ENCODE results near the gene PRKX.
A peak's percentile ranks its signal among the peaks of the same experiment; 100 is the strongest.
"Not testable (repeated sequence)": the region's sequence is repeated elsewhere in the genome, so short reads cannot be mapped to it uniquely, and the experiment has no call there.

The PRKX gene

DNA sequence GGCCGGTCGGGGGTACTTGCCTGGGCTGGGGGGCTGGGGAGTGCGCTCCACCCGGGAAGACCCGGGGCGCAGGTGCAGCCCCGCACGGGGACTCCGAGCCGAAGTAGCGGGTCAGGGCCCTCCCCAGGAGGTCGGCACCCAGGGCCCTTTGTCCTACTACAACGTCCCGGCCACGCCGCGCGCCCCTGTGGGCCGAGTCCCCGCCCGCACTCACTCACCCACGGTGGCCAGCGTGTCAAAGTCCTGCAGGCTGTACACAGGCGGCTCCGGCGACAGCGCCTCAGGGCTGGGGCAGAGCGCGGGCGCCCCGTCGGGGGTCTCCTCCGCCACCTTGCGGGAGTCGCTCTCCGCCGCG is 602 bp downstream of the PRKX start:
- no peak for DNase-seq (ENCODE audit: low read depth)
- H3K4me3 ChIP-seq (ENCODE audit: low read depth, low read length) = peak overlapping the region; percentile 83
- TF ChIP-seq, protein P1, sequence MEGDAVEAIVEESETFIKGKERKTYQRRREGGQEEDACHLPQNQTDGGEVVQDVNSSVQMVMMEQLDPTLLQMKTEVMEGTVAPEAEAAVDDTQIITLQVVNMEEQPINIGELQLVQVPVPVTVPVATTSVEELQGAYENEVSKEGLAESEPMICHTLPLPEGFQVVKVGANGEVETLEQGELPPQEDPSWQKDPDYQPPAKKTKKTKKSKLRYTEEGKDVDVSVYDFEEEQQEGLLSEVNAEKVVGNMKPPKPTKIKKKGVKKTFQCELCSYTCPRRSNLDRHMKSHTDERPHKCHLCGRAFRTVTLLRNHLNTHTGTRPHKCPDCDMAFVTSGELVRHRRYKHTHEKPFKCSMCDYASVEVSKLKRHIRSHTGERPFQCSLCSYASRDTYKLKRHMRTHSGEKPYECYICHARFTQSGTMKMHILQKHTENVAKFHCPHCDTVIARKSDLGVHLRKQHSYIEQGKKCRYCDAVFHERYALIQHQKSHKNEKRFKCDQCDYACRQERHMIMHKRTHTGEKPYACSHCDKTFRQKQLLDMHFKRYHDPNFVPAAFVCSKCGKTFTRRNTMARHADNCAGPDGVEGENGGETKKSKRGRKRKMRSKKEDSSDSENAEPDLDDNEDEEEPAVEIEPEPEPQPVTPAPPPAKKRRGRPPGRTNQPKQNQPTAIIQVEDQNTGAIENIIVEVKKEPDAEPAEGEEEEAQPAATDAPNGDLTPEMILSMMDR (IDR thresholded peaks at IDR 0.05; ENCODE audit: insufficient read depth, low read depth, low read length, missing control alignments) = no peak

DNA sequence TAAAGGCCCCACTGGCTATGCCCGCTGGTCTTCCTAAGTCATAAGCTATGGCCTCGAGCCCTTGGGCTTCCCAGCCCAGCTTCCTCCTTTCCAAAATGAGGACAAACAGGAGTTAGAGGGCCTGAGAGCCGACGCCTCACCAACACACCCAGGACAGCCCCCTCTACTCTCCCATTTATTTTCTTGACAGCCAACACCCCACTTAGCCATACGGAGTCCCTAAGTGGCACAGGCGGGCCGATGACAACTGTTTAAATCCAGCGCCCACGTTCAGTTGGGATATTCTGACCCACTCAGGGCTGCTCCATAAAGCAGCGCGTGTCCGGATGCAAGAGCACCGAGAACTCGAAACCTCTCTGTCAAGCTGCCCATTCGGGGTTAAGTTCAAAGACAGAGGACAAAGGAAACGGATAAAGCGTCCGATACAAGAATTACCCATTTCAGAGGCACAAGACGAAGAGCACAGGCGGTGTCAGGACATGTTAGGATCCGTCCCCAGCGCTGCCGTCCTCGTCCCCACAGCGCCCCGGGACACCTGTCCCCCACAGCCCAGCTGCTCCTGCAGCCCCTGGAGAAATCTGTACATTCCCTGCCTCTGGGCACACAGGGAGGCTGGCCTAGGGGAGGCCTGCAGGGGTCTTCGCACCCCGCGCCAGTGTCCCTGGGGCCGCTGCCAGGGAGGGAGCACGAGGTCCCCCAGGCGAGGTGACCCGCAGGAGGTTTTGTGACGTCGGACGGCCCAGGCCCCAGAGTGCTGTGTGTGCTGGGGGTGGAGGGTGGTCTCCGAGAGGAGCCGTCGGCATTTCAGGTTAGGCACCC is 1.2 kb downstream of the PRKX start:
- H3K4me3 ChIP-seq (ENCODE audit: low read depth, low read length) = peak overlapping the region; percentile 83
- TF ChIP-seq, protein P1 (IDR thresholded peaks at IDR 0.05; ENCODE audit: insufficient read depth, low read depth, low read length, missing control alignments) = no peak
- peak; percentile 33 for DNase-seq (ENCODE audit: low read depth)

DNA sequence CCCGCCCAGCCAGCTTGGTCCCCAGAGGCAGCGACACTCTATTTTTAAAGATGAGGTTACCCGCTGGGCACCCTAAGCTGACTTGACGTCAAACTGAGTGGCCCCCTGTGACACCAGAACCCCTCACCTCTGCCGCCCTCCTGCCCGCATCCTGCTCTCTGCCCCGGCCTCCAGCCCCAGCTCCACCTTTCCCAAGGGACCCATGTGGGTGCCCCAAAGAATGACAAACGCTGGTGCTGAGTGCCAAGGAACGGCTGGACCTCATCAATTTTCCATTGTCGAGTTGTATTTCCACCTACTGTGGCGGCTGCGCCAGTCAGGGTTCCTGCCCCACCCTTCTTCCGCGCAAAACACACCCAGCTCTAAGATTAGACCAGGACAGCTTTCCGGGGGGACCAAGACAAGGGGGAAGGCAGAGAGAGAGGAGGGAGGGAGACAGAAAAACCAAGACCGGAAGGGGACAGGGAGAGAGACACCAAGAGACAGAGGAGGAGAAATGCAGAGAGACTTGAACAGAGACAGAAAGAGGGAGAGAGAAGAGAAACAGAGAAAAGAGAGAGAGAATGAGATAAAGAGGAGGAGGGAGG is 2.0 kb downstream of the PRKX start:
- TF ChIP-seq, protein P1 (IDR thresholded peaks at IDR 0.05; ENCODE audit: insufficient read depth, low read depth, low read length, missing control alignments) = no peak
- peak; percentile 32 for DNase-seq (ENCODE audit: low read depth)
- H3K4me3 ChIP-seq (ENCODE audit: low read depth, low read length) = peak overlapping the region; percentile 83

DNA sequence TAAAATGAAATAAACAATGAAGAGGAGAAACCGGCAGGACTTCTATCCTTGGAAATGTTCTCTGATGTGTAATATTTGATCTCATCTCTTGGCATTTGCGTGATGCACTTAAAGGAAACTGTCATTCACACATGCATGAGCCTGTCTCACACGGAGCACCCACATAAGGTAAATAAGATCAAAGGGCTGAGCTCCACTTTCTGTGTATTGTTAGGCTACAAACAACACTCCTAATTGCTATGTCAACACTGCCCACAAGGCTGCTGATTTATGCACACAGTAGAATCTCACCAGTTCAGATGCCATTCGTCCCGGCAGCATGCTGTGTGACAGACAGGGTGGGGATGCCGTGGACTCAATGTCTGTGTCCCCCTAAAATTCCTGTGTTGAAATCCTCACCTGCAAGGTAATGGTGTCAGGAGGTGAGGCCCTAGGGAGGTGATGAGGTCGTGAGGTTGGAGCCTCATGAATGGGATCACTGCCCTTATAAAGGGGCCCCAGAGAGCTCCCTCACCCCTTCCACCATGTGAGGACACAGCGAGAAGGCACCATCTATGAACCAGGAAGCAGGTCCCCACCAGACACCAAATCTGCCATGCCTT is 5.7 kb downstream of the PRKX start:
- DNase-seq (ENCODE audit: low read depth); H3K4me3 ChIP-seq (ENCODE audit: low read depth, low read length): not testable (repeated sequence)

DNA sequence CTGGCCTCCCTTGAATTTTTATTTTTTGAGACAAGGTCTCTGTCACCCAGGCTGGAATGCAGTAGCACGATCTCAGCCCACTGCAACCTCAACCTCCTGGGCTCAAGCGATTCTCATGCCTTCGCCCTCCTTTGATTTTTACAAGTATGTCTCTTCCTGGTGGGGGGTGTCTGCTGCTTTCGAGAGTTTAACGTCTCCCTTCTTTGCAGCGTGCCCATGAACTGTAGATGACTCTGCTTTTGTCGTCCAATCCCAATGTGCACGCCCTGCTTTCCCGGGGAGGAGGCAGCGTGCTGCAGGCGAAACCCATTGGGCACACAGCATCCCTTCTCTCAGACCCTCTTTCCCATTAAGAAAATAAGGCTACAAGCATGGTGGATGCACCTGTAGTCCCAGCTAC is 7.0 kb downstream of the PRKX start:
- TF ChIP-seq, protein P1 (IDR thresholded peaks at IDR 0.05; ENCODE audit: insufficient read depth, low read depth, low read length, missing control alignments) = no peak
- DNase-seq (ENCODE audit: low read depth) = no peak
- H3K4me3 ChIP-seq (ENCODE audit: low read depth, low read length) = no peak overlapping the region

DNA sequence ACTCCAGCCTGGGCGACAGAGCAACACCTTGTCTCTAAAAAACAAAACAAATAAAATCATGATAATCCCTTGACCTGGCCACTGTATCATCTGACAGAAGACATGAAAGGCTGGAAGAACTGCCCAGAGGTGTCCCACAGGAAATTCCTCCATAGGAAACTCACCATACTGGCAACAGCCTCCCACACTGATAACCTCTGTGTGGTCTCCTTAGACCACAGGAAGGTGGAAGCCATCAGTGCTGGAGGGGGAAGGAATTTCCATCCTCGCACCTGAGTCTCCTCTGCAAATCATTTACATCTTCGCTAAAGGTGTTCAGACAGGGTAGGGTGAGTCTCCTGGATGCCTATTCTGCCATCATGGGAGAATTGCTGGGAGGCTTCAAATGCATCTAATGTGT is 10.2 kb downstream of the PRKX start:
- H3K4me3 ChIP-seq (ENCODE audit: low read depth, low read length); DNase-seq (ENCODE audit: low read depth): not testable (repeated sequence)

DNA sequence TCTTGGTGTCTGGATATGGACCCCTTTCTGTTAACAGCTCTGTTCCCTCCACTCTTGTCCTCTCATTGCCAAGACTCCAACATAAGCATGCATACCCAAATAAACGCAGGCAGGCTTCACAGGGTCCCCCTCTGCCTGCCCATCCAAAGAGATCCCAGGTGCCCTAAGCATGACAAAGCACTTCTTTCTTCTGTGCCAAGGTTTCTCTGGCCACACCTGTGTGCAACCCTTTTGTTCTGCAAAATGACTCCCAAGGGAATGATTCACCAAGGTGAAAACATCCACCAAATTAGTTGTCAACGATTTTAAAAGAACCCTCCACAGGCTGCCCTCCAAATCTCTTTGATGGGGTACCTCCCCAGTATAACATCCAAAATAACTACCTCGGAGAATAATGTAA is 11.4 kb downstream of the PRKX start:
- not testable (repeated sequence) for DNase-seq (ENCODE audit: low read depth); H3K4me3 ChIP-seq (ENCODE audit: low read depth, low read length)

DNA sequence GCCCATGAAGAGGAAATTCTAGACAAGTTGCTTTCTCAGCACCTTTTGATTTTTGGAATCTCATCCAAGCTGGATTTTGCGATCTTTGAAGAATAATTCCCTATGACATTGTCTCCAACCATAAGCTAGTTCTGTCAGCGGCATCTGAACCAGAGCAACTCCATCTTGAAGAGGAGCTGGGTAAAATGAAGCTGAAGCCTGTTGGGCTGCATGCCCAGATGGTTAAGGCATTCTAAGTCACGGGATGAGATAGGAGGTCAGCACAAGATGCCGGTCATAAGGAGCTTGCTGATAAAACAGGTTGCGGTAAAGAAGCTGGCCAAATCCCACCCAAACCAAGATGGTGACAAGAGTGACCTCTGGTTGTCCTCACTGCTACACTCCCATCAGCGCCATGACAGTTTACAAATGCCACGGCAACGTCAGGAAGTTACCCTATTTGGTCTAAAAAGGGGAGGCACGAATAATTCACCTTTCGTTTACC is 12.0 kb downstream of the PRKX start:
- DNase-seq (ENCODE audit: low read depth); H3K4me3 ChIP-seq (ENCODE audit: low read depth, low read length): not testable (repeated sequence)

DNA sequence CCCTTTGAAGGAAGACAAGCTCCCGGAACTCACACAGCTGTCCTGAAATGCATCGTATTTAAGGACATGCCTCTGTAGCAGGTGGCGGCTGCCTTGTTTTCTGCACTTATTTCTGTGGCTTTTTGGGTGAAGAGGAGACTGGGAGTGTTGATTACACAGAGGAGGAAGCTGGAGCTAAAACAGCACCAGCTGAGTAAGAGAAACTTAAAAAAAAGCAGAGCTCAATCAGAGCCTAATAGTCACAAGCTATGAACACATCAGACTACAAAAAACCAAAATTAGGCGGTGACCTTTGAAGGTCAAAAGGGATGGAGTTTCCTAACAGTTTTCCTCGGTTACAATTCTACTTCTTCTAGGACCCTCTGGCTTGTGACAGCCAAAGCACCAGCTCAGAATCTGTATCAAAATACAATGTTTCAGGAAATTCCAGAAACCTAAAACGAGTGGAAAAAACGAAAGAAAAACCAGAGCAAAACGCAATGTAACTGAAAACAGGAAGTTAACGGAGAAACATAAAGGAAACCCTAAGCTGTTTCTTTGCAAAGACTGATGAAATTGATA is 13.5 kb downstream of the PRKX start:
- TF ChIP-seq, protein P1 (IDR thresholded peaks at IDR 0.05; ENCODE audit: insufficient read depth, low read depth, low read length, missing control alignments) = no peak
- peak; percentile 35 for DNase-seq (ENCODE audit: low read depth)
- H3K4me3 ChIP-seq (ENCODE audit: low read depth, low read length) = peak overlapping the region; percentile 60

Data from GM12865 (cell line).